Panc1 (cell line): ENCODE measurements around the gene NOP16.
"Not testable (repeated sequence)": the region's sequence is repeated elsewhere in the genome, so short reads cannot be mapped to it uniquely, and the experiment has no call there.

Experiments used
- POLR2AphosphoS5 ChIP-seq: IDR thresholded peaks from 2 replicates; pipeline ENCODE4 v1.6.1; 2012; ENCODE audit warnings: mild to moderate bottlenecking, low read depth, low read length, moderate library complexity
- SIN3A ChIP-seq: IDR thresholded peaks from 2 replicates; pipeline ENCODE4 v1.6.1; 2012; ENCODE audit warnings: low read depth, mild to moderate bottlenecking, low read length, moderate library complexity, borderline replicate concordance; ENCODE audit not compliant: insufficient read depth
- TF ChIP-seq, protein P1 (sequence below): fragments of 450-650 bp; IDR thresholded peaks from 2 replicates; pipeline ENCODE4 v1.5.1; 2017; ENCODE audit warnings: mild to moderate bottlenecking
- TF ChIP-seq, protein P2 (sequence below), 2 experiments: IDR thresholded peaks; 2 replicates each; pipeline ENCODE4 v1.6.1; 2011 to 2012; ENCODE audit warnings: low read depth in 2 of 2, control low read depth in 1 of 2, low read length in 1 of 2, mild to moderate bottlenecking in 1 of 2, moderate library complexity in 1 of 2; ENCODE audit not compliant: insufficient read depth in 1 of 2

- TF ChIP-seq, protein P1, sequence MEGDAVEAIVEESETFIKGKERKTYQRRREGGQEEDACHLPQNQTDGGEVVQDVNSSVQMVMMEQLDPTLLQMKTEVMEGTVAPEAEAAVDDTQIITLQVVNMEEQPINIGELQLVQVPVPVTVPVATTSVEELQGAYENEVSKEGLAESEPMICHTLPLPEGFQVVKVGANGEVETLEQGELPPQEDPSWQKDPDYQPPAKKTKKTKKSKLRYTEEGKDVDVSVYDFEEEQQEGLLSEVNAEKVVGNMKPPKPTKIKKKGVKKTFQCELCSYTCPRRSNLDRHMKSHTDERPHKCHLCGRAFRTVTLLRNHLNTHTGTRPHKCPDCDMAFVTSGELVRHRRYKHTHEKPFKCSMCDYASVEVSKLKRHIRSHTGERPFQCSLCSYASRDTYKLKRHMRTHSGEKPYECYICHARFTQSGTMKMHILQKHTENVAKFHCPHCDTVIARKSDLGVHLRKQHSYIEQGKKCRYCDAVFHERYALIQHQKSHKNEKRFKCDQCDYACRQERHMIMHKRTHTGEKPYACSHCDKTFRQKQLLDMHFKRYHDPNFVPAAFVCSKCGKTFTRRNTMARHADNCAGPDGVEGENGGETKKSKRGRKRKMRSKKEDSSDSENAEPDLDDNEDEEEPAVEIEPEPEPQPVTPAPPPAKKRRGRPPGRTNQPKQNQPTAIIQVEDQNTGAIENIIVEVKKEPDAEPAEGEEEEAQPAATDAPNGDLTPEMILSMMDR: not testable (repeated sequence)
- not testable (repeated sequence) for TF ChIP-seq POLR2AphosphoS5, SIN3A
- TF ChIP-seq, protein P2, sequence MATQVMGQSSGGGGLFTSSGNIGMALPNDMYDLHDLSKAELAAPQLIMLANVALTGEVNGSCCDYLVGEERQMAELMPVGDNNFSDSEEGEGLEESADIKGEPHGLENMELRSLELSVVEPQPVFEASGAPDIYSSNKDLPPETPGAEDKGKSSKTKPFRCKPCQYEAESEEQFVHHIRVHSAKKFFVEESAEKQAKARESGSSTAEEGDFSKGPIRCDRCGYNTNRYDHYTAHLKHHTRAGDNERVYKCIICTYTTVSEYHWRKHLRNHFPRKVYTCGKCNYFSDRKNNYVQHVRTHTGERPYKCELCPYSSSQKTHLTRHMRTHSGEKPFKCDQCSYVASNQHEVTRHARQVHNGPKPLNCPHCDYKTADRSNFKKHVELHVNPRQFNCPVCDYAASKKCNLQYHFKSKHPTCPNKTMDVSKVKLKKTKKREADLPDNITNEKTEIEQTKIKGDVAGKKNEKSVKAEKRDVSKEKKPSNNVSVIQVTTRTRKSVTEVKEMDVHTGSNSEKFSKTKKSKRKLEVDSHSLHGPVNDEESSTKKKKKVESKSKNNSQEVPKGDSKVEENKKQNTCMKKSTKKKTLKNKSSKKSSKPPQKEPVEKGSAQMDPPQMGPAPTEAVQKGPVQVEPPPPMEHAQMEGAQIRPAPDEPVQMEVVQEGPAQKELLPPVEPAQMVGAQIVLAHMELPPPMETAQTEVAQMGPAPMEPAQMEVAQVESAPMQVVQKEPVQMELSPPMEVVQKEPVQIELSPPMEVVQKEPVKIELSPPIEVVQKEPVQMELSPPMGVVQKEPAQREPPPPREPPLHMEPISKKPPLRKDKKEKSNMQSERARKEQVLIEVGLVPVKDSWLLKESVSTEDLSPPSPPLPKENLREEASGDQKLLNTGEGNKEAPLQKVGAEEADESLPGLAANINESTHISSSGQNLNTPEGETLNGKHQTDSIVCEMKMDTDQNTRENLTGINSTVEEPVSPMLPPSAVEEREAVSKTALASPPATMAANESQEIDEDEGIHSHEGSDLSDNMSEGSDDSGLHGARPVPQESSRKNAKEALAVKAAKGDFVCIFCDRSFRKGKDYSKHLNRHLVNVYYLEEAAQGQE (IDR thresholded peaks at IDR 0.05; ENCODE audit: insufficient read depth in 1 of 2, low read depth in 2 of 2, low read length in 1 of 2): not testable (repeated sequence)
These were observed 19.8 kb upstream of the NOP16 start for GRCh38 chr5:176408252-176408573.
